Measurements from ENCODE around the gene ZNF211.

GRCh38 chr19:57606931-57607330, 26.0 kb upstream of the ZNF211 start:
- TF ChIP-seq GATA2 (IDR thresholded peaks at IDR 0.05; ENCODE audit: low read depth, low read length) (no peak), GATA3 (IDR thresholded peaks at IDR 0.05; ENCODE audit: low read depth, low read length) (no peak)
